Activated CD8-positive, alpha-beta memory T cell treated with anti-CD3 and anti-CD28 coated beads, Interleukin-2, amount 10 ng/mL, durations not matched to agents 7 days and 5 days (primary cell): ENCODE data around the gene ZRSR2. TPM values are rescaled to one million over a fixed set of nuclear protein-coding genes. Genes with fewer than 3 reads are reported as not detected.
"Not testable (repeated sequence)": the region's sequence is repeated elsewhere in the genome, so short reads cannot be mapped to it uniquely, and the experiment has no call there.

ENCODE experiments used
- ATAC-seq: fragments of 150-1000 bp; cut with Tn5 transposase; one replicate; pipeline ENCODE4 v1.10.0; 2021; ENCODE audit warnings: moderate library complexity
- CTCF ChIA-PET: fragments of 350-600 bp; sonication (Branson Sonifier 250); formaldehyde crosslinking; loops from one replicate; lab custom pipeline; 2021; ENCODE audit warnings: antibody characterized with exemption; lab: Charles Lee
- DNase-seq: peaks from one replicate; pipeline ENCODE4 v3.0.0-alpha.2; 2020
- H3K27ac Mint-ChIP-seq: one replicate; pipeline ENCODE4 v1.8.0; 2021; ENCODE audit warnings: mild to moderate bottlenecking, mixed read lengths
- H3K27me3 Mint-ChIP-seq: one replicate; pipeline ENCODE4 v1.8.0; 2021; ENCODE audit warnings: mixed read lengths
- H3K36me3 Mint-ChIP-seq: one replicate; pipeline ENCODE4 v1.8.0; 2021; ENCODE audit warnings: mild to moderate bottlenecking, mixed read lengths
- H3K4me1 Mint-ChIP-seq: one replicate; pipeline ENCODE4 v1.8.0; 2021; ENCODE audit warnings: mixed read lengths
- H3K4me3 Mint-ChIP-seq: one replicate; pipeline ENCODE4 v1.8.0; 2021; ENCODE audit warnings: mild to moderate bottlenecking, moderate library complexity, mixed read lengths
- H3K9me3 Mint-ChIP-seq: one replicate; pipeline ENCODE4 v1.8.0; 2022; ENCODE audit warnings: low read depth, mixed read lengths
- total RNA-seq, 2 experiments: library from RNA; stranded (reverse); gene quantifications; one replicate each; pipeline ENCODE4 v1.2.3, GENCODE V29; 2021

The ZRSR2 gene
- total RNA-seq, 2 experiments from 2014 or later: 18.0 to 20.1 TPM

DNA sequence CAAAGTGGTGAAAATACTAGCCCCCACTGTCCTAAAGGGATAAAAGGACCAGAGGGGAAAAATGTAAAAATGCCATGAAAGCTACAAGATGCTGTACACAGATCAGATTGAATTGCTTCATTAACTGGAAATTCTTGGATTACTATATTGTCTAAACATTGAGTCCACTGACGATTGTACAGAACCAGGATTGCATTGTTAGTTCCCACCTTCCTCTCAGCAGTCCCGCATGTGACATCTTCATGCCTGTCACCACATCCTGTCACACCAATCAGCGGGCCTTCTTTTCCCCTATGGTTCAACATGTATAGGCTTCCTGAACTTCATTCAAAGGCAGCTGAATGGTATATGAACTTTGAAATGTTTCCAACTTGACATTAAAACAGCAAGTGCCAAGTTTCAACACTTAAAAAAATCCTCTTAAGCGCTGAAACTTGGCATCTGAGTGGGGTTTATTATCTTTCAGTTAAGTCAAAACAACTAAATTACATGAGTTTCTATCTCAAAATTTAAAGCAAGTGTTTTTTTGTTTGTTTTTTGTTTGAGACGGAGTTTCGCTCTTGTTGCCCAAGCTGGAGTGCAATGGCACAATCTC, 24.6 kb downstream of the ZRSR2 start:
- H3K36me3 Mint-ChIP-seq: peaks cover 40% of the 10 kb centered on the region
- DNase-seq (no peak), ATAC-seq (no peak)
- no peak overlapping the region for H3K4me3 Mint-ChIP-seq
- no peak overlapping the region for H3K27ac Mint-ChIP-seq
- peaks cover 44% of the 10 kb centered on the region for H3K4me1 Mint-ChIP-seq
- H3K27me3 Mint-ChIP-seq: no peaks in the 10 kb centered on the region
- CTCF ChIA-PET: interaction anchor here (1.6 kb wide), 1 partner anchor 40 kb away, joined by 5 read pairs; the partner anchor contains the start of gene AP1S2
- no peaks in the 10 kb centered on the region for H3K9me3 Mint-ChIP-seq

GRCh38 chrX:15815779-15816437, 25.6 kb downstream of the ZRSR2 start:
- H3K4me3 Mint-ChIP-seq: no peak overlapping the region
- peaks cover 48% of the 10 kb centered on the region for H3K4me1 Mint-ChIP-seq
- H3K9me3 Mint-ChIP-seq: no peaks in the 10 kb centered on the region
- no peaks in the 10 kb centered on the region for H3K27me3 Mint-ChIP-seq
- DNase-seq (peak; percentile 53), ATAC-seq (peak; percentile 69)
- CTCF ChIA-PET: interaction anchor here (1.6 kb wide), 1 partner anchor 39 kb away, joined by 5 read pairs; the partner anchor contains the start of gene AP1S2
- H3K36me3 Mint-ChIP-seq: peaks cover 42% of the 10 kb centered on the region
- H3K27ac Mint-ChIP-seq: peak overlapping the region; percentile 81

DNA sequence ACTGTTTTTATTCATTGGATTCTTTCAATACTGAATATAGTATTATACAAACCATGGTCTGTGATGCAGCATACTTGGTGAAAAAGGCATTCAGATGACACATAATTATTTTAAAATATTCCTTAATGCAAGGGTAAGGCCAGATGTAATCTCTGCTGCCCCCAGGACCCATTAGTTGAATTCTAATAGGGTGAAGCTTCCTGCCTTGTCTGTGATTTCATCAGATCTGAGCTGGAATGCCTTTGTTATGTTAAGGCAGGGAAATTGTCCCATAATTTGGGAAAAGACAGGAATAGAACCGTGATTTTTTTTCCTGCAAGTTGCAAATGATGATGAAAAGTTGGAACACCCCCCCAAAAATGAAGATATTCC, 26.1 kb downstream of the ZRSR2 start:
- Mint-ChIP-seq H3K27ac (peak overlapping the region; percentile 81), H3K9me3 (no peaks in the 10 kb centered on the region), H3K36me3 (peaks cover 44% of the 10 kb centered on the region), H3K27me3 (no peaks in the 10 kb centered on the region), H3K4me3 (no peak overlapping the region), H3K4me1 (peaks cover 48% of the 10 kb centered on the region)
- CTCF ChIA-PET: interaction anchor here (1.6 kb wide), 1 partner anchor 39 kb away, joined by 5 read pairs; the partner anchor contains the start of gene AP1S2
- ATAC-seq: peak; percentile 16
- no peak for DNase-seq

GRCh38 chrX:15816886-15817285, 26.6 kb downstream of the ZRSR2 start:
- peaks cover 45% of the 10 kb centered on the region for H3K36me3 Mint-ChIP-seq
- no peaks in the 10 kb centered on the region for H3K27me3 Mint-ChIP-seq
- peak overlapping the region; percentile 81 for H3K27ac Mint-ChIP-seq
- peak overlapping the region; percentile 57 for H3K4me3 Mint-ChIP-seq
- ATAC-seq (peak; percentile 80), DNase-seq (peak; percentile 76)
- H3K4me1 Mint-ChIP-seq: peaks cover 48% of the 10 kb centered on the region
- CTCF ChIA-PET: no interaction called here
- no peaks in the 10 kb centered on the region for H3K9me3 Mint-ChIP-seq

GRCh38 chrX:15820106-15821073, 30.1 kb downstream of the ZRSR2 start:
- H3K36me3 Mint-ChIP-seq: peaks cover 36% of the 10 kb centered on the region
- no peaks in the 10 kb centered on the region for H3K27me3 Mint-ChIP-seq
- CTCF ChIA-PET: no interaction called here
- H3K9me3 Mint-ChIP-seq: no peaks in the 10 kb centered on the region
- H3K4me1 Mint-ChIP-seq: peaks cover 25% of the 10 kb centered on the region
- no peak overlapping the region for H3K27ac Mint-ChIP-seq
- ATAC-seq (no peak), DNase-seq (no peak)
- H3K4me3 Mint-ChIP-seq: no peak overlapping the region

- CTCF ChIA-PET: no interaction called here
- no peak overlapping the region for H3K4me3 Mint-ChIP-seq
- H3K27ac Mint-ChIP-seq: no peak overlapping the region
- peaks cover 28% of the 10 kb centered on the region for H3K36me3 Mint-ChIP-seq
- no peaks in the 10 kb centered on the region for H3K27me3 Mint-ChIP-seq
- no peak for DNase-seq
- H3K9me3 Mint-ChIP-seq: no peaks in the 10 kb centered on the region
- H3K4me1 Mint-ChIP-seq: peaks cover 6% of the 10 kb centered on the region
- ATAC-seq: no peak
Measured at GRCh38 chrX:15822922-15823321, 32.6 kb downstream of the ZRSR2 start.

- no peaks in the 10 kb centered on the region for H3K4me1 Mint-ChIP-seq
- CTCF ChIA-PET: no interaction called here
- ATAC-seq (no peak), DNase-seq (no peak)
- H3K36me3 Mint-ChIP-seq: peaks cover 18% of the 10 kb centered on the region
- H3K27me3 Mint-ChIP-seq: no peaks in the 10 kb centered on the region
- no peak overlapping the region for H3K4me3 Mint-ChIP-seq
- H3K9me3 Mint-ChIP-seq: no peaks in the 10 kb centered on the region
- H3K27ac Mint-ChIP-seq: no peak overlapping the region
Measured at GRCh38 chrX:15825936-15826335, 35.7 kb downstream of the ZRSR2 start.

DNA sequence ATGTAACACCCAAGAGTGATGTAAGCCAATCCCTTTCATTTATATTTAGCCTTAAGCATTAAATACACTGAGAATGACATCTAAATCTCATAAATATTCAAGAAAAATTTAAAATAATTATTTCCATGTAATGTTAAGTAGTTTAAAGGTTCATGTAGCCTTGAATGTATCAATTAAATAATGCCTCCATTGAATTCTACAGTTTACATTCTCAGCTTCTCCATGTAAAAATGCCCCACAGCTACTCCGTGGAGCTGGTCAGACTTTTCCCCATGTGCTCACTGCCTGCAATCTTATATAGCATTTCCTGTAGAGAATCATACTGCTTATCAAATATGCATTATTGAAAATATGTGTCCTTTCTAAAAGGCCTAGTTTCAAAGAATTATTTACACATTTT, 38.9 kb downstream of the ZRSR2 start:
- peaks cover 11% of the 10 kb centered on the region for H3K36me3 Mint-ChIP-seq
- peaks cover 2% of the 10 kb centered on the region for H3K4me1 Mint-ChIP-seq
- H3K27ac Mint-ChIP-seq: no peak overlapping the region
- CTCF ChIA-PET: no interaction called here
- no peak for DNase-seq
- no peak for ATAC-seq
- H3K4me3 Mint-ChIP-seq: no peak overlapping the region
- no peaks in the 10 kb centered on the region for H3K9me3 Mint-ChIP-seq
- H3K27me3 Mint-ChIP-seq: no peaks in the 10 kb centered on the region

- ATAC-seq, H3K4me3 Mint-ChIP-seq, H3K9me3 Mint-ChIP-seq, H3K4me1 Mint-ChIP-seq, H3K27ac Mint-ChIP-seq, DNase-seq, H3K27me3 Mint-ChIP-seq, CTCF ChIA-PET: not testable (repeated sequence)
- peaks cover 11% of the 10 kb centered on the region for H3K36me3 Mint-ChIP-seq
Measured at GRCh38 chrX:15831347-15831746, 41.1 kb downstream of the ZRSR2 start.

GRCh38 chrX:15834053-15834452, 43.8 kb downstream of the ZRSR2 start:
- peaks cover 2% of the 10 kb centered on the region for H3K4me1 Mint-ChIP-seq
- no peak overlapping the region for H3K27ac Mint-ChIP-seq
- no peak for DNase-seq
- H3K36me3 Mint-ChIP-seq: peaks cover 4% of the 10 kb centered on the region
- CTCF ChIA-PET: no interaction called here
- no peaks in the 10 kb centered on the region for H3K9me3 Mint-ChIP-seq
- H3K4me3 Mint-ChIP-seq: no peak overlapping the region
- no peaks in the 10 kb centered on the region for H3K27me3 Mint-ChIP-seq
- ATAC-seq: no peak

DNA sequence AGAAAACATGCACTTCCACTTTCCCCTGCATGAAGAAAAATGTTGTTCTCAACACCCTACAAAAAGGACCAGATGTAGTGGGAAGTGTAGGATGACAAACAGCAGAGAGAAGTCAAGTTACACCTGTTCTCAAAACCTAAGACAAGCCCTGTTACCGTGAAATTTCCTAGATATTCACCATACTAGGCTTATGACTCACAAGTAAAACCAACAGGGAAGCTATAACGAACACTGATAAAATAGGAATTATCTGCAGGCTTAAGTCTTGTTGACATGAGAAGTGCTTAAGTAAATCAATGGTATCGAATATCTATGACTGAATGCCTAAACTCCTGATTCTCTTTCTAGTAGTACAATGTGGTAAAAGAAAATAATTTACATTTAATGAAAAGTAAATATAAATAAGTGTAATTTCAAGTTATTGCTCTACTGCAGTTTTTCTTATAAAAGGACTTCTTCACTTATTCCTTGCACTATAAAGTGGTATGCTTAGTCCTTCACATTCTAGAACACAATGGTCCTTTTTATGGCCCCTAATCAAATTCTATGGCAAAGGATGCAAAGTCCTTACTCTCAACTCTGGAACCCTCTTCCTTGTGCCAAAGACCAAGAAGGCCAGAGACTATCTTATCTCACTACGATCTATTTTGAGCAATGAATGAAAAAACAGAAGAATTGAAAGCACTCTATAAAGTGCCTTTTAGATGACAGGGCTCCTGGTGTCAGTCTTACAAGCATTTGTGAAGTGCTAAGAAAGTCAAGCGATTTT, 44.7 kb downstream of the ZRSR2 start:
- Mint-ChIP-seq H3K36me3 (peaks cover 4% of the 10 kb centered on the region), H3K27me3 (no peaks in the 10 kb centered on the region), H3K4me1 (peaks cover 2% of the 10 kb centered on the region), H3K9me3 (no peaks in the 10 kb centered on the region), H3K4me3 (no peak overlapping the region), H3K27ac (no peak overlapping the region)
- ATAC-seq: no peak
- CTCF ChIA-PET: no interaction called here
- DNase-seq: no peak

GRCh38 chrX:15838017-15838416, 47.7 kb downstream of the ZRSR2 start:
- peaks cover 2% of the 10 kb centered on the region for H3K4me1 Mint-ChIP-seq
- H3K36me3 Mint-ChIP-seq: peaks cover 7% of the 10 kb centered on the region
- CTCF ChIA-PET: no interaction called here
- no peak overlapping the region for H3K4me3 Mint-ChIP-seq
- no peak for DNase-seq
- no peaks in the 10 kb centered on the region for H3K27me3 Mint-ChIP-seq
- H3K9me3 Mint-ChIP-seq: no peaks in the 10 kb centered on the region
- no peak overlapping the region for H3K27ac Mint-ChIP-seq
- no peak for ATAC-seq
